ENCODE results near the gene WLS. TPM values are rescaled to one million over a fixed set of nuclear protein-coding genes. Genes with fewer than 3 reads are reported as not detected.

Gene WLS
- total and polyA plus RNA-seq, 9 donors = 42.2 to 303 (median 120) TPM

DNA sequence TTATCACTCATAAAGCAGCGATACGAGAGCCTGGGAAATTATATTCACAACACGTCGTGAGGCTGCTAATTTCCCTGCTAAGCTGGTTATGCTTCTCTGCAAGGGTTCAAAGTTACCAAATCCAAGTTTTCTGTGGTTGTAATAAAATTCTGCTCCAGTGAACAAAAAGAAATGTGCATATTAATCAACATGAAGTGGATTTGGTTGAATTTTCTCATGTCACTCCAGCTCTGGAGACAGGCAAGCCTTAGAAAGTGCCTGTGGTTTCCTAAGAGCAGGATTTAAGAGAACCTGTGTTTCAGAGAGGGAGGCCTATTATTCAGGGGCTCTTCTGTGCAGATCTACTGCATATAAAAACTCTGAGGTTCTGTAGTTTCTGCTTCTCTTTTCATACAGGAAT, 87.5 kb downstream of the WLS start:
- H3K27me3 ChIP-seq = no peaks in the 10 kb centered on the region
- H3K9me3 ChIP-seq = no peaks in the 10 kb centered on the region
- H3K4me3 ChIP-seq = no peak overlapping the region
- H3K4me1 ChIP-seq (ENCODE audit: insufficient read depth) = peaks cover 21% of the 10 kb centered on the region
- 57 to 77% (median 61%) methylated on average over 4 of the region's 4 CpGs for WGBS, 3 donors
- intact Hi-C loops (cut with DNase I) = no loop called here
- H3K27ac ChIP-seq = peak overlapping the region in 1 of 2 donors; percentile 59
- no peaks in the 10 kb centered on the region for H3K36me3 ChIP-seq
- DNase-seq = no peak
- no peak for TF ChIP-seq CTCF (IDR thresholded peaks at IDR 0.05)
- TF ChIP-seq EP300 (IDR thresholded peaks at IDR 0.05) = no peak
- no peak for TF ChIP-seq POLR2A (IDR thresholded peaks at IDR 0.05)

GRCh38 chr1:68143633-68144032, 88.7 kb downstream of the WLS start:
- H3K27ac ChIP-seq = no peak overlapping the region
- intact Hi-C loops (cut with DNase I) = no loop called here
- H3K9me3 ChIP-seq = no peaks in the 10 kb centered on the region
- 75 to 86% (median 81%) methylated on average over 2 of the region's 2 CpGs for WGBS, 3 donors
- no peaks in the 10 kb centered on the region for H3K27me3 ChIP-seq
- DNase-seq = no peak
- H3K4me3 ChIP-seq = no peak overlapping the region
- no peak for TF ChIP-seq EP300 (IDR thresholded peaks at IDR 0.05)
- TF ChIP-seq POLR2A (IDR thresholded peaks at IDR 0.05) = no peak
- TF ChIP-seq CTCF (IDR thresholded peaks at IDR 0.05) = no peak
- peaks cover 21% of the 10 kb centered on the region for H3K4me1 ChIP-seq (ENCODE audit: insufficient read depth)
- no peaks in the 10 kb centered on the region for H3K36me3 ChIP-seq

GRCh38 chr1:68142461-68142860, 89.9 kb downstream of the WLS start:
- Histone ChIP-seq H3K36me3 (no peaks in the 10 kb centered on the region), H3K27ac (no peak overlapping the region)
- 16 to 59% (median 18%) methylated on average over 3 of the region's 3 CpGs for WGBS, 3 donors

DNA sequence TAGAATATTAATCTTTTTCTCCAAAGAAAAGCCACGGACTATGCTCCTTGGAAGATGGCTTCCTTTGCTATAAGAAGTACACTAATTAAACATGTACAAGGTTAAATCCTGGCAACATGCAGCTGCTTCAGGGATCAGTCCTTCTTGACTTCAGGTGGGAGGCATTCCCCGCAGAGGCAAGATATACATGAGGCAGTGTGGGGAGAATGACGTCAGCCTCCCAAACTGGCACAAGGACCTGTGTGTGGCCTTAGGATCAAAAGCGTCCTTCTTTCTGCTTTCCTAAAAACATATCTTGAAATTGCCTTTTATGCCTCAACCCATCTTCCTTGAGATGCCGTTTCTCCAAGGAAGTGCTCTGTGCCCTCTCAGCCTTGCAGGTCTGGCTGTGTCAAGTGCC, 90.3 kb downstream of the WLS start:
- H3K27me3 ChIP-seq = no peaks in the 10 kb centered on the region
- WGBS, 3 donors = 27 to 51% (median 28%) methylated on average over 5 of the region's 5 CpGs
- H3K4me1 ChIP-seq (ENCODE audit: insufficient read depth) = peaks cover 21% of the 10 kb centered on the region
- H3K9me3 ChIP-seq = no peaks in the 10 kb centered on the region
- H3K36me3 ChIP-seq = no peaks in the 10 kb centered on the region
- intact Hi-C loops (cut with DNase I) = no loop called here
- peak overlapping the region in 1 of 2 donors; percentile 5 for H3K27ac ChIP-seq
- TF ChIP-seq POLR2A (IDR thresholded peaks at IDR 0.05) = no peak
- no peak for DNase-seq
- H3K4me3 ChIP-seq = no peak overlapping the region

More at GRCh38 chr1:68142461-68142860, 89.9 kb downstream of the WLS start:
- no peak for DNase-seq
- Histone ChIP-seq H3K4me1 (ENCODE audit: insufficient read depth) (peaks cover 21% of the 10 kb centered on the region), H3K4me3 (no peak overlapping the region), H3K27me3 (no peaks in the 10 kb centered on the region), H3K9me3 (no peaks in the 10 kb centered on the region)
- TF ChIP-seq POLR2A (IDR thresholded peaks at IDR 0.05) (no peak), EP300 (IDR thresholded peaks at IDR 0.05) (no peak), CTCF (IDR thresholded peaks at IDR 0.05) (no peak)
- intact Hi-C loops (cut with DNase I) = no loop called here

DNA sequence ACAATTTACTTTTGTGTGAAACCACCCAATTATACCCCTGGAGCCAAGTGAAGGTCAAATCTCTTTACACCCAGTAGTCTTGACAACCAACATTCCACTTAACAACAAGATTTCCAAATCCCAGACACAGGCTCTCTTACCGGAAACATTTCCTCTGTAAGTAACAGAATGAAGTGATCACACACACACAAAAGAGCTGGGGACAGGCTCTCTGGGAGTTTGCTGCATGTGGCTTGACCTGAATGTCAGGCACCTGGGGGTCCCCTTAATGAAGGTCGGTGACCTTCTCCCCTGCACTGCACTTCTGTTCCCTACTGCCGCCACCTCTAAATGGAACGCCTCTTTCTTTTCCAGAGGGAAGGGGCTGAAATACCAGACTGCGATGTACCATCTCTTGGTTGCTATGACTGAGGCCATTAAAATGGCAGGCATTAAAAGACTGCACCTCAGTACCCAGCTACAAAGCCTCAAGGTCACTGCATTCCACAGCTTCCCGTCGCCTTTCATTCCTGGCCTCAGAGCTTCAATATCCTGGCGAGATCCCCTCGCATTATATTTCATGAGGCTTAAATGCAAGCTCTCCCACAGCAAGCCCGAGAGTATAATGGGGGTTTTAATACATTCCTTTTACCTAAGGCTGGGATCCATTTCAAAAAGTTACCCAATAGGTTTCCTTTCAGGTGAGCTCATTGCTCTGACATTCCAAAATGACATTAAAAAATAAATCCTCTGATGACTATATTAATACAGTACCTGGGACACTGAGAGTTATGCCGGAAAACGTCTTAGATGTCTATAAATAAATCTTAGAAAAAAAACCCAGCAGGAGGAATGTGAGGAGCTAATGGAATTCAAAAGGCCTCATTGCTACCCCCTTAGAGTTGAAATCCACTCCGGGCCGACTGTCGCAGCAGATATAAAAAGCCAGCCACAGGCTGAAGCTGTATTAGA, 91.0 kb downstream of the WLS start:
- H3K4me3 ChIP-seq = no peak overlapping the region
- intact Hi-C loops (cut with DNase I) = no loop called here
- H3K36me3 ChIP-seq = no peaks in the 10 kb centered on the region
- H3K9me3 ChIP-seq = no peaks in the 10 kb centered on the region
- H3K4me1 ChIP-seq (ENCODE audit: insufficient read depth) = peaks cover 21% of the 10 kb centered on the region
- no peaks in the 10 kb centered on the region for H3K27me3 ChIP-seq
- peak in 1 of 5 donors; percentile 36 for DNase-seq
- TF ChIP-seq POLR2A (IDR thresholded peaks at IDR 0.05) (no peak), CTCF (IDR thresholded peaks at IDR 0.05) (no peak)
- H3K27ac ChIP-seq = peak overlapping the region in 1 of 2 donors; percentile 50
- WGBS, 3 donors = 29 to 43% (median 31%) methylated on average over 15 of the region's 15 CpGs

All from ovary (tissue), 9 donors.